T-cell (primary cell): ENCODE results near the gene MAMDC4. TPM values are rescaled to one million over a fixed set of nuclear protein-coding genes. Genes with fewer than 3 reads are reported as not detected.
"Not testable (repeated sequence)": the region's sequence is repeated elsewhere in the genome, so short reads cannot be mapped to it uniquely, and the experiment has no call there.

Source experiments
- ATAC-seq, 4 experiments: fragments of 200-7000 bp in 3 of 4; fragments of 150-1000 bp in 1 of 4; cut with Tn5 transposase; replicated peaks in 1 of 4; 1 replicate in 3 of 4; 2 replicates in 1 of 4; pipeline ENCODE4 v1.10.0; 2021; ENCODE audit warnings: moderate library complexity in 3 of 4, mild to moderate bottlenecking in 2 of 4, moderate number of reproducible peaks in 1 of 4
- CTCF ChIA-PET, 2 donors: fragments of 300-600 bp; sonication (Branson Sonifier 250); formaldehyde crosslinking; loops; one replicate each; lab custom pipeline; 2022; ENCODE audit warnings: antibody characterized with exemption in 2 of 2; lab: Charles Lee
- POLR2A ChIA-PET, 2 donors: fragments of 300-600 bp; sonication (Branson Sonifier 250); formaldehyde crosslinking; loops; one replicate each; lab custom pipeline; 2022; ENCODE audit warnings: antibody characterized with exemption in 2 of 2; lab: Charles Lee
- DNase-seq, 35 experiments: peaks; one replicate each; pipeline versions ENCODE4 v3.0.0 to v3.0.0-alpha.2; 2013 to 2023
- H3K27ac ChIP-seq: one replicate; pipeline ENCODE4 v1.5.1; 2013; ENCODE audit warnings: low read length
- H3K27me3 ChIP-seq, 2 experiments: replicated peaks in 1 of 2; 1 replicate in 1 of 2; 2 replicates in 1 of 2; pipeline versions ENCODE4 v1.6.1 to v1.7.0; 2013; ENCODE audit warnings: low read length in 1 of 2, mixed read lengths in 1 of 2; ENCODE audit not compliant: control insufficient read depth in 2 of 2, insufficient read depth in 2 of 2; ENCODE audit errors: extremely low read depth in 1 of 2
- H3K36me3 ChIP-seq, 2 donors: 1 replicate in 1 of 2; 2 replicates in 1 of 2; pipeline versions ENCODE4 v1.6.1 to v1.7.0; 2013; ENCODE audit warnings: low read length in 1 of 2; ENCODE audit not compliant: control insufficient read depth in 2 of 2, insufficient read depth in 1 of 2; ENCODE audit errors: extremely low read depth in 1 of 2
- H3K4me1 ChIP-seq, 2 experiments: 1 replicate in 1 of 2; 2 replicates in 1 of 2; pipeline versions ENCODE4 v1.6.1 to v1.7.0; 2013; ENCODE audit warnings: low read length in 2 of 2, mixed read lengths in 1 of 2; ENCODE audit not compliant: insufficient read depth in 2 of 2, control insufficient read depth in 1 of 2; ENCODE audit errors: extremely low read depth in 1 of 2
- H3K4me3 ChIP-seq, 2 donors: 1 replicate in 1 of 2; 2 replicates in 1 of 2; pipeline versions ENCODE4 v1.5.1 to v1.7.0; 2013; ENCODE audit warnings: mild to moderate bottlenecking in 2 of 2, low read length in 1 of 2, moderate library complexity in 1 of 2; ENCODE audit not compliant: control insufficient read depth in 1 of 2; ENCODE audit errors: extremely low read depth in 1 of 2
- H3K9me3 ChIP-seq: 2 replicates; pipeline ENCODE4 v1.7.0; 2013
- H3K27ac Mint-ChIP-seq, 2 donors: one replicate each; pipeline ENCODE4 v1.8.0; 2020 to 2021; ENCODE audit warnings: mild to moderate bottlenecking in 2 of 2, mixed read lengths in 2 of 2
- H3K27me3 Mint-ChIP-seq, 2 donors: one replicate each; pipeline ENCODE4 v1.8.0; 2021 to 2022; ENCODE audit warnings: mixed read lengths in 2 of 2
- H3K36me3 Mint-ChIP-seq: one replicate; pipeline ENCODE4 v1.8.0; 2021; ENCODE audit warnings: mixed read lengths
- H3K4me1 Mint-ChIP-seq, 3 donors: one replicate each; pipeline ENCODE4 v1.8.0; 2020 to 2022; ENCODE audit warnings: mixed read lengths in 3 of 3, mild to moderate bottlenecking in 1 of 3
- H3K4me3 Mint-ChIP-seq, 3 donors: one replicate each; pipeline ENCODE4 v1.8.0; 2020 to 2022; ENCODE audit warnings: mild to moderate bottlenecking in 3 of 3, mixed read lengths in 3 of 3, moderate library complexity in 3 of 3
- H3K9me3 Mint-ChIP-seq, 3 donors: one replicate each; pipeline ENCODE4 v1.8.0; 2020 to 2022; ENCODE audit warnings: mixed read lengths in 3 of 3
- WGBS: methylation state at CpG from one replicate; pipeline ENCODE4 v1.1.5; 2013; ENCODE audit warnings: missing lambda C conversion rate; ENCODE audit not compliant: insufficient coverage; 5-methylcytosine and 5-hydroxymethylcytosine counted together
- total RNA-seq, 35 experiments: library from RNA in 6 of 35; stranded (reverse) in 6 of 35; fragments of 120-200 nt in 1 of 35; gene quantifications; one replicate each; pipeline versions ENCODE4 v1.2.1 to v1.2.4 and lab custom pipeline; 2013 to 2026

Gene MAMDC4
- total RNA-seq (10 to 100 TPM in 1 of 5 donors, 1 to 10 TPM in 4; 3.0 to 10.7 (median 7.1) TPM), total RNA-seq (lab: John Stamatoyannopoulos, UW) (4.1 to 25.4 (median 10.7) reads per million in 29 experiments)
- 1.6 TPM for total RNA-seq (2013)

DNA sequence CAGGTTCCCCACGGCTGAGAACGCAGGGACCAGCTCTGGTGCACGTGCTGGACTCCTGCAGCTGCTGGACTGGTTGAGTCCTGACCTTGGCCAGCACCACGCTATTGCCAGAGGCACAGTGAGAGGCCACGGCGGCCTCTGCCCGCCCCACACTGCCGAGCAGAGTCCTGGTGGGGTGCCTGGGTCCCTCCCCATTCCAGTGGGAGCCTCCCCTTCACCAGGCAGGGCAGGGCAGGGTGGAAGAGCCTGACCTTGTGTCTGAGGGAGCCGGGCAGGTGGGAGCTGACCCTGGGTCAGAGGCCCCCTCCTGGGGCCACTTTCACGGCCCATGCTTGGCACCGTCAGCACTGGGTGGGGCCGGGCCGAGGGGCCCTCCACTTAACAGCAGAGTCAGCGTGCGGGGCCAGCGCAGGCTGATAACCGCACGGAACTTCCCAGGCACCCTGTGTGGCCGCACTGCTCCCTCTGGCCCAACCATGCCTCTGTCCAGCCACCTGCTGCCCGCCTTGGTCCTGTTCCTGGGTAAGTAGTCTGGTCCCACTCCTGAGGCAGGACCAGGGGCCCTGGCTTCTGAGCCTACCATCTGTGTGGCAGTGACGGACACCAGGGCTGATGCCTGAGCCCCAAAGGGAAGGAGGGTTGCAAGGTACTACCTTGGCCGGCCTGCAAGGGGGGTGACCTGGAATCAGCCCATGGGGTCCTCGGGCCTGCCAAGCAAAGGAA lies at the start of gene MAMDC4:
MAMDC4 (plus strand) TSS at position 406 of the 723 bp plus-strand sequence; CDS start at position 477, 71 bp downstream.
- 87% methylated on average over 18 of the region's 23 CpGs for WGBS
- H3K4me3 Mint-ChIP-seq = peak within 1 kb of the TSS in 1 of 3 donors; percentile 88
- H3K36me3 Mint-ChIP-seq = no peaks in the 10 kb centered on the region

DNA sequence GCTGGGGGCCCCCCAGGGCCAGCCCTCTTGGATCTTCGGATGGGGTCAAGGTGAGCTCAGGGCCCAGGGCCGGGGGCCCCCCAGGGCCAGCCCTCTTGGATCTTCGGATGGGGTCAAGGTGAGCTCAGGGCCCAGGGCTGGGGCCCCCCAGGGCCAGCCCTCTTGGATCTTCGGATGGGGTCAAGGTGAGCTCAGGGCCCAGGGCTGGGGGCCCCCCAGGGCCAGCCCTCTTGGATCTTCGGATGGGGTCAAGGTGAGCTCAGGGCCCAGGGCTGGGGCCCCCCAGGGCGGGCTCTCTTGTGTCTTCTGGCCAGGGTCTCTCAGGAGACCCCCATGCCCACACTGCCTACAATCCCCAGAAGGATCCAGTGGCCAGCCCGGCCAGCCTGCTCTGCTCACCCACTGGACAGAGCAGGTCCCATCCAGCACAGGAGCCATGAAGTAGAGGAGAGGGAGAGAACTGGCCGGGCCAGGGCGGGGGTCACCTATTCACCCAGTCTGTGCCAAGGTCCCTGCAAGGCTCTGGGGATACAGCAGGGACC lies 49.1 kb upstream of the MAMDC4 start:
- H3K36me3 Mint-ChIP-seq, H3K9me3 Mint-ChIP-seq, H3K27ac ChIP-seq, H3K4me3 ChIP-seq, H3K9me3 ChIP-seq, POLR2A ChIA-PET, H3K27ac Mint-ChIP-seq, CTCF ChIA-PET, H3K36me3 ChIP-seq, DNase-seq, ATAC-seq, H3K27me3 Mint-ChIP-seq, H3K4me3 Mint-ChIP-seq: not testable (repeated sequence)
- Histone ChIP-seq H3K4me1 (peaks cover 10 to 45% of the 10 kb centered on the region in 2 experiments), H3K27me3 (peaks cover 0 to 32% of the 10 kb centered on the region in 2 experiments)
- peaks cover 24 to 33% (median 33%) of the 10 kb centered on the region in 3 donors for H3K4me1 Mint-ChIP-seq
- WGBS = 90% methylated on average over 2 of the region's 9 CpGs

More for the DNA sequence above, at the start of gene MAMDC4:
- H3K4me1 Mint-ChIP-seq = peaks cover 7 to 15% (median 11%) of the 10 kb centered on the region in 3 donors
- DNase-seq (no peak), ATAC-seq (no peak)
- H3K4me3 ChIP-seq = no peak within 1 kb of the TSS
- peaks cover 6 to 9% of the 10 kb centered on the region in 2 donors for H3K27me3 Mint-ChIP-seq
- ChIA-PET CTCF (no interaction called here), POLR2A (no interaction called here)
- H3K27ac Mint-ChIP-seq = no peak within 1 kb of the TSS
- H3K27ac ChIP-seq = no peak within 1 kb of the TSS
- peaks cover 0 to 2% of the 10 kb centered on the region in 2 donors for H3K36me3 ChIP-seq
- peaks cover 0 to 13% of the 10 kb centered on the region in 2 experiments for H3K27me3 ChIP-seq
- H3K4me1 ChIP-seq = peaks cover 11 to 36% of the 10 kb centered on the region in 2 experiments
- H3K9me3 ChIP-seq = no peaks in the 10 kb centered on the region
- H3K9me3 Mint-ChIP-seq = no peaks in the 10 kb centered on the region

DNA sequence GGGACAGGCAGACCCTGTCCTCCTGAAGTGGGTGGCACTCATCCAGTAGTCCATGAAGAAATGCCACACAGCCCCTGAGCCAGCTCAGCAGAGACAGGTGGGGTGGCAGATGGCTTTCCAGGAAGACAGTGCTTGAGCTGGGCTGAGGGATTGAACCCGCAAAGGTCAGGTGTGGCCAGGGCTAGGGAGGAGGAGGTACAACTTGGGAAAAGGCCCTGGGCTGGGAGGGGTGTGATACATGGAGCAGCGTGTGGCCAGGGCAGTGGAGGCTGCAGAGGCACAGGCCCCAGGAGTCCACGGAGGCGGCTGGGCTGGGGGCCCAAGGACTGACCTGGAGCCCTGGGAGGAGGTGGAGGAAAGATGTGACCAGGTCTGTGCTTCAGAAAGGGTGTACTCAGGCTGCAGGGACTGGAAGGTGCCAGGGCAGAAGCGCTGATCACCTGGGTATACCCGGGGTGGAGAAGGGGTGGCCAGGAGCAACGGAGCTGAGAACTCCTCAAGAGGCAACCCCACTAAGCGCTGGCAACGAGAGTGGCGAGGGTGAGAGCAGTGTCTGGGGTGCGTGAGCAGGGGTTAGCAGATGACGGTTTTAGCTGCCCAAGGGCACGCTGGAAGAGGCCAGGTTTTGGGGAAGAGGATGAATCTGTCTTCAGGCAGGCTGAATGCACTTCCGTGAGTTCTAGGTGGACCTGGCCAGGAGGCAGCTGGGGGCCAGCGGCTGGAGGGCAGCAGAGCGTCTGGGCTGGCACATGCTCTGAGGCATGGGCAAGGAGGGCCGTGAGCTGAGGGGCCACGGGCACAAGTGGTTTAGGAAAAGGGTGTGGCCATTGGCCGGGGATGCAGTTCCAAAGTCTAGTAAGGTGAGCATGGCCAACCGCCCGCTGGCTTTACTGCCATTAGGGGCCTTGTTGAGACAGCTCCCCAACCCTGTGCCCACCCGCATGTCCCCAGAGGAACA lies 48.3 kb upstream of the MAMDC4 start:
- Mint-ChIP-seq H3K4me3 (no peak overlapping the region), H3K27ac (no peak overlapping the region), H3K9me3 (no peaks in the 10 kb centered on the region), H3K4me1 (peaks cover 27 to 35% (median 35%) of the 10 kb centered on the region in 3 donors), H3K27me3 (no peaks in the 10 kb centered on the region), H3K36me3 (no peaks in the 10 kb centered on the region)
- peaks cover 11 to 45% of the 10 kb centered on the region in 2 experiments for H3K4me1 ChIP-seq
- no peak overlapping the region for H3K27ac ChIP-seq
- 98% methylated on average over 21 of the region's 22 CpGs for WGBS
- ChIA-PET CTCF (no interaction called here), POLR2A (no interaction called here)
- H3K4me3 ChIP-seq = no peak overlapping the region
- H3K36me3 ChIP-seq = peaks cover 0 to 4% of the 10 kb centered on the region in 2 donors
- no peaks in the 10 kb centered on the region for H3K9me3 ChIP-seq
- DNase-seq = no peak
- peaks cover 0 to 25% of the 10 kb centered on the region in 2 experiments for H3K27me3 ChIP-seq
- no peak for ATAC-seq

DNA sequence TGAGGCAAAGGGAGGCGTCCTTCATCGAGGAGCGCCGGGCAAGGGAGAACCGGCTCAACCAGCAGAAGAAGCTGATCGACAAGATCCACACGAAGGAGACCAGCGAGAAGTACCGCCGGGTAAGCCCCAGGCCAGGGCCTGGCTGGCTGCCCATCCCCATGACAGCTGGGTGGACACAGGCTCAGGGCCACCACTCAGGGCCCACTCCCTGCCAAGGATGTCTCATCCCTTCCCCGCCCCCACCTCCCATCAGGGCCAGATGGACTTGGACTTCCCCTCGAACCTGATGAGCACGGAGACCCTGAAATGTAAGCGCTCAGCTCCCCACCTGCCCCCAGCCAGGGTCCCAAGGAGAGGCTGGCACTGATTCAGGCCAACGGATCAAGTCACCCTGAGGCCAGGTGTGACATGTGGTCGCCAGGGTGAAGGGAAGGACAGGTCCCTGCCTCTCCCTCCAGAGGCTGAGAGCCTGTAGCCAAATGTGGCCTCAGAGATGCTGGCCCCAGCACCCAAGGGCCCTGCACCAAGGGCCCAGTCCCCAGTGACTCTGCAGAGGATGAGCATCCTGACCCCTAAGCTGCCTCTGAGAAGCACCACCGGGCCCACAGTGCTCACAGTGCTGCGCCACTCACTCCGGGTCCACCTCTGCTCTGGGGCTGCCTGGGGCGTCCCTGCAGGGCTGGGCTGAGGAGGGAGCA lies 47.5 kb upstream of the MAMDC4 start:
- no peak overlapping the region for H3K27ac Mint-ChIP-seq
- H3K36me3 Mint-ChIP-seq = no peaks in the 10 kb centered on the region
- ATAC-seq (no peak), DNase-seq (no peak)
- Histone ChIP-seq H3K27me3 (peaks cover 0 to 17% of the 10 kb centered on the region in 2 experiments), H3K9me3 (no peaks in the 10 kb centered on the region), H3K4me1 (peaks cover 16 to 45% of the 10 kb centered on the region in 2 experiments), H3K27ac (no peak overlapping the region), H3K36me3 (peaks cover 0 to 4% of the 10 kb centered on the region in 2 donors), H3K4me3 (no peak overlapping the region)
- H3K4me1 Mint-ChIP-seq = peaks cover 35 to 44% (median 42%) of the 10 kb centered on the region in 3 donors
- WGBS = 95% methylated on average over 15 of the region's 20 CpGs
- ChIA-PET CTCF (no interaction called here), POLR2A (no interaction called here)
- H3K9me3 Mint-ChIP-seq = no peaks in the 10 kb centered on the region
- H3K4me3 Mint-ChIP-seq = no peak overlapping the region
- no peaks in the 10 kb centered on the region for H3K27me3 Mint-ChIP-seq

DNA sequence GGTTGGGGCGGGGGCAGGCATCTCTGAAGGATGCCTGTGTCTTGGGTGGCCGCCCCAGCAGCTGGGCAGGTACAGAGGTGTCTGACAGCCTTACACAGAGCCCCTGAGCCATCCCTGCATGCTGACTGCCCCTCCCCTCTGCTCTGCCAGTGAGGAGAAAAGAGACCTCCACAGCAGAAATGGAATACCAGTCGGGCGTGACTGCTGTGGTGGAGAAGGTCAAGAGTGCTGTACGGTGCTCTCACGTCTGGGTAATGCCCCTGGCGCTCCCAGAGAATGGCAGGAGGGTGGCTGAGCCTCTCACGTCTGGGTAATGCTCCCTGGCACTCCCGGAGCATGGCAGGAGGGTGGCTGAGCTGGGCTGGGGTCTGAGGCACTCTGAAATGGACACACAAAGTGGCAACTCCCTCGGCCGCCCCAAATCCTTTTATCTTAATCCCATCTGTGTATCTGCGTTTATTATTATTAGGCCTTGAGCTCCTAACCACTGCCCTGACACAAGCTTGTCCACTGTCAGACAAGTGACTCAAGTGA lies 46.9 kb upstream of the MAMDC4 start:
- no peak for ATAC-seq
- peaks cover 16 to 45% of the 10 kb centered on the region in 2 experiments for H3K4me1 ChIP-seq
- POLR2A ChIA-PET = no interaction called here
- no peak overlapping the region for H3K27ac ChIP-seq
- H3K9me3 ChIP-seq = no peaks in the 10 kb centered on the region
- no peak overlapping the region for H3K4me3 ChIP-seq
- peaks cover 0 to 14% of the 10 kb centered on the region in 2 experiments for H3K27me3 ChIP-seq
- H3K27ac Mint-ChIP-seq = no peak overlapping the region
- H3K4me3 Mint-ChIP-seq = peak overlapping the region in 1 of 3 donors; percentile 3
- no peaks in the 10 kb centered on the region for H3K27me3 Mint-ChIP-seq
- DNase-seq = no peak
- CTCF ChIA-PET = no interaction called here
- H3K9me3 Mint-ChIP-seq = no peaks in the 10 kb centered on the region
- H3K36me3 ChIP-seq = peaks cover 0 to 4% of the 10 kb centered on the region in 2 donors
- WGBS = 97% methylated on average over 10 of the region's 12 CpGs
- peaks cover 5% of the 10 kb centered on the region for H3K36me3 Mint-ChIP-seq
- peaks cover 37 to 46% (median 44%) of the 10 kb centered on the region in 3 donors for H3K4me1 Mint-ChIP-seq
